SU-DHL-6 (cell line): Measurements from ENCODE around the gene DUS1L.

Experiments used
- H2AFZ ChIP-seq: fragments of 200-600 bp; sonication (generic); 2 replicates; pipeline ENCODE4 v1.6.1; 2014; ENCODE audit warnings: low read depth, mild to moderate bottlenecking, moderate library complexity, mixed read lengths, antibody characterized with exemption, low read length; ENCODE audit not compliant: severe bottlenecking
- H3F3A ChIP-seq: fragments of 200-600 bp; shearing (Covaris generic); 2 replicates; pipeline ENCODE4 v1.6.0; 2016; ENCODE audit warnings: antibody characterized with exemption, mild to moderate bottlenecking; ENCODE audit not compliant: insufficient read depth
- H3K27ac ChIP-seq: fragments of 200-600 bp; sonication (generic); 2 replicates; pipeline ENCODE4 v1.5.1; 2016; ENCODE audit warnings: low read depth, mild to moderate bottlenecking, low read length, moderate library complexity, mixed read lengths
- H3K27me3 ChIP-seq: fragments of 200-600 bp; sonication (generic), shearing (Covaris generic); 2 replicates; pipeline ENCODE4 v1.6.0; 2014; ENCODE audit warnings: mild to moderate bottlenecking, low read length
- H3K36me3 ChIP-seq: fragments of 200-600 bp; sonication (generic); 2 replicates; pipeline ENCODE4 v1.6.1; 2014; ENCODE audit warnings: mild to moderate bottlenecking, low read length, mixed read lengths
- H3K4me2 ChIP-seq: fragments of 300-600, 200-600 bp; shearing (Covaris generic), sonication (generic); 2 replicates; pipeline ENCODE4 v1.6.0; 2014; ENCODE audit warnings: low read length, low read depth, mild to moderate bottlenecking; ENCODE audit not compliant: poor library complexity, severe bottlenecking
- H3K4me3 ChIP-seq: fragments of 200-600 bp; sonication (generic); 2 replicates; pipeline ENCODE4 v1.5.1; 2014; ENCODE audit warnings: antibody characterized with exemption, low read length, mild to moderate bottlenecking, mixed read lengths; ENCODE audit not compliant: insufficient read depth, poor library complexity, severe bottlenecking
- H3K79me2 ChIP-seq: fragments of 200-600 bp; sonication (generic); 2 replicates; pipeline ENCODE4 v1.6.1; 2014; ENCODE audit warnings: mild to moderate bottlenecking, low read length, moderate library complexity; ENCODE audit not compliant: insufficient read depth
- H3K9ac ChIP-seq: fragments of 200-600 bp; sonication (generic); 2 replicates; pipeline ENCODE4 v1.7.0; 2014; ENCODE audit warnings: mild to moderate bottlenecking, low read length
- H3K9me2 ChIP-seq: fragments of 200-600 bp; sonication (generic); replicated peaks from 2 replicates; pipeline ENCODE4 v1.6.1; 2014; ENCODE audit warnings: low read length; ENCODE audit not compliant: insufficient read depth
- H3K9me3 ChIP-seq: fragments of 200-600 bp; sonication (generic); 2 replicates; pipeline ENCODE4 v1.6.1; 2014; ENCODE audit warnings: low read length, mixed read lengths; ENCODE audit not compliant: insufficient read depth
- H4K20me1 ChIP-seq: fragments of 200-600 bp; sonication (generic); 2 replicates; pipeline ENCODE4 v1.6.1; 2014; ENCODE audit warnings: low read depth, mild to moderate bottlenecking, antibody characterized with exemption, low read length, moderate library complexity, mixed read lengths
- EZH2phosphoT487 ChIP-seq: fragments of 200-600 bp; sonication (generic), shearing (Covaris generic); conservative IDR thresholded peaks from 2 replicates; pipeline ENCODE4 v1.6.1; 2018; ENCODE audit warnings: mild to moderate bottlenecking, antibody characterized with exemption, low read length, moderate library complexity, mixed read lengths
- TF ChIP-seq, protein P1 (sequence below): fragments of 200-600 bp; sonication (generic); IDR thresholded peaks from one replicate; pipeline ENCODE4 v1.5.1; 2017; ENCODE audit warnings: antibody characterized with exemption, mild to moderate bottlenecking, low read length, moderate library complexity; ENCODE audit not compliant: insufficient read depth, poor library complexity, severe bottlenecking

DUS1L gene

DNA sequence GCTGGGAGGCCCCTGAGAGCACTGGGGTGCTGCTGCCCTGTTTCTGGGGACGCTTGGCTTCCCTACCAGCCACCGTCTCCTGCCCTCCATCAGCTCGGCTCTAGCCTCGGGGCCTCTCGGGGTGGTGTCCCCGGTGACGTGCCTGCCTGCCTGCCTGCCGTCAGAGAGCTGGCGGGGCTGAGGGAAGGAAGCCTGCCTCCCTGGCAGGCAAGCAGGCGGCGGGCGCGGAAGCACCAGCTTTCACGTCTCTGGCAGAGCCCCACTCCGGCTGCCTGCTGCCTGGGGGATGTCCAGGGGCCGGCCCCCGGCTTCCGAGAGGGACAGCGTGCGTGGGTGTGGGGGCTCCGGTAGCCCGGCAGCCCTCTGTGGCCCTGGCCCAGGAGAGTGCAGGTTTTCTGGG is 52.3 kb downstream of the DUS1L start:
- Histone ChIP-seq H3K4me2 (no peak overlapping the region), H4K20me1 (no peaks in the 10 kb centered on the region), H3K9me3 (no peaks in the 10 kb centered on the region), H3K36me3 (no peaks in the 10 kb centered on the region), H2AFZ (no peak overlapping the region), H3K9me2 (no peaks in the 10 kb centered on the region), H3K27ac (no peak overlapping the region), H3K4me3 (no peak overlapping the region), H3K9ac (no peak overlapping the region), H3K27me3 (no peaks in the 10 kb centered on the region), H3F3A (no peaks in the 10 kb centered on the region), H3K79me2 (no peaks in the 10 kb centered on the region)
- TF ChIP-seq EZH2phosphoT487: no peak
- TF ChIP-seq, protein P1, sequence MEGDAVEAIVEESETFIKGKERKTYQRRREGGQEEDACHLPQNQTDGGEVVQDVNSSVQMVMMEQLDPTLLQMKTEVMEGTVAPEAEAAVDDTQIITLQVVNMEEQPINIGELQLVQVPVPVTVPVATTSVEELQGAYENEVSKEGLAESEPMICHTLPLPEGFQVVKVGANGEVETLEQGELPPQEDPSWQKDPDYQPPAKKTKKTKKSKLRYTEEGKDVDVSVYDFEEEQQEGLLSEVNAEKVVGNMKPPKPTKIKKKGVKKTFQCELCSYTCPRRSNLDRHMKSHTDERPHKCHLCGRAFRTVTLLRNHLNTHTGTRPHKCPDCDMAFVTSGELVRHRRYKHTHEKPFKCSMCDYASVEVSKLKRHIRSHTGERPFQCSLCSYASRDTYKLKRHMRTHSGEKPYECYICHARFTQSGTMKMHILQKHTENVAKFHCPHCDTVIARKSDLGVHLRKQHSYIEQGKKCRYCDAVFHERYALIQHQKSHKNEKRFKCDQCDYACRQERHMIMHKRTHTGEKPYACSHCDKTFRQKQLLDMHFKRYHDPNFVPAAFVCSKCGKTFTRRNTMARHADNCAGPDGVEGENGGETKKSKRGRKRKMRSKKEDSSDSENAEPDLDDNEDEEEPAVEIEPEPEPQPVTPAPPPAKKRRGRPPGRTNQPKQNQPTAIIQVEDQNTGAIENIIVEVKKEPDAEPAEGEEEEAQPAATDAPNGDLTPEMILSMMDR: no peak

DNA sequence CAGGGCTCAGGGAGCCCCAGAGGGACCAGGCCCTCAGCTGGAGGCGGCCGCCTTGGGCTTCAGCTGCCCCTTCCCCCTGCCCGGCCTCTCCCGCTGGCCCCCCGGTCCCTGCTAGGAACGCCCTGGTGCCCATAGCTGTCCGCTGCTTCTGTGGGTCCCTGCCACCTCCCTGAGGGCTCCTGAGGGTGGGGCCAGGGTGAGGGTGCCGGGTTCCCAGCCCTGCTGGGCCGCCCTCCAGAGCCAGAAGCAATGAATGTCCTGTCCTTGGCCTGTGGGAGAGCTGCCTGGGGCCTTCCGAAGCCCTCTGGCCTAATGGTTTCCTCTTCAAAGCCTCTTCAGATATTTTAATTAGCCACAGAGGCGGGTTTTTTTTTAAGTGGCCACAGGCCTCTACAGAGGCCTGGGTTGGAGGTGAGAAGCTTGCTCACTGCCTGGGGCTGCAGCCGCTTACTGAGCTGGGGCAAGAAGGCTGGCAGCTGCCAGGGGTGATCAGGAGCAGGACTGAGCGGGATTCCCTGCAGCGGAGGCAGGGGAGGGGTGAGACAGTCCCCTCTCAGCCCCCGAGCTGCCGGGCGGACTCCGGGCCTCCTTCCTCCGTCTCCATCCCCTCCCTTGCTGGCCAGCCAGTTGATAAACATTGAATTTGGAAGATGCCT is 52.8 kb downstream of the DUS1L start:
- TF ChIP-seq, protein P1: no peak
- TF ChIP-seq EZH2phosphoT487: no peak
- Histone ChIP-seq H3K4me3 (no peak overlapping the region), H3F3A (no peaks in the 10 kb centered on the region), H3K9me2 (no peaks in the 10 kb centered on the region), H3K4me2 (no peak overlapping the region), H3K27me3 (no peaks in the 10 kb centered on the region), H4K20me1 (no peaks in the 10 kb centered on the region), H3K9me3 (no peaks in the 10 kb centered on the region), H3K9ac (no peak overlapping the region), H3K79me2 (no peaks in the 10 kb centered on the region), H2AFZ (no peak overlapping the region), H3K27ac (no peak overlapping the region), H3K36me3 (no peaks in the 10 kb centered on the region)

DNA sequence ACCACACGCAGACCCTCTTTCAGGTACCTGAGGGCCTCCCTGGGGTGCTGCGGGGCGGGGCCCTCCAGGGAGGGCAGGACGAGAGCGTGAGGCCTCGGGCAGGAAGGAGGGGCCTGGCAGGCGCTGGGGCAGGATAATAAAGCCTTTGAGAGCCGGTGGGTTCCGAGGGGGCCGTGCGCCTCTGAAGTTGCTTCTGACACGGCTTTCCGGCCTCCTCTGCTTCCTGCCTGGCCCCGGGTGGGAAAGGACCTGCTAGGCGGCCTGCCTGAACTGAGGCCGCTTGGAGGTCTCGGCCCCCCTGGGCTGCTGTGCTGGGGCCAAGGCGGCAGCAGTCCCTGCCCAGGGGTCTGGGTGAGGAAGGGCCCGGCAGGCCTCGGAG is 53.4 kb downstream of the DUS1L start:
- no peak overlapping the region for H3K27ac ChIP-seq
- H3K79me2 ChIP-seq: no peaks in the 10 kb centered on the region
- no peak overlapping the region for H3K4me3 ChIP-seq
- no peak overlapping the region for H3K9ac ChIP-seq
- no peaks in the 10 kb centered on the region for H3F3A ChIP-seq
- no peaks in the 10 kb centered on the region for H3K27me3 ChIP-seq
- TF ChIP-seq EZH2phosphoT487: no peak
- TF ChIP-seq, protein P1: no peak
- no peaks in the 10 kb centered on the region for H3K36me3 ChIP-seq
- H3K9me2 ChIP-seq: no peaks in the 10 kb centered on the region
- no peaks in the 10 kb centered on the region for H3K9me3 ChIP-seq
- no peak overlapping the region for H3K4me2 ChIP-seq
- H4K20me1 ChIP-seq: no peaks in the 10 kb centered on the region
- H2AFZ ChIP-seq: no peak overlapping the region
